GM21528 (cell line): ENCODE data around the gene DIP2C.
"Not testable (repeated sequence)": the region's sequence is repeated elsewhere in the genome, so short reads cannot be mapped to it uniquely, and the experiment has no call there.

ENCODE experiments used
- ATAC-seq: cut with Tn5 transposase; IDR thresholded peaks from one replicate; pipeline ENCODE4 v1.9.1; 2021; ENCODE audit warnings: mild to moderate bottlenecking, moderate library complexity; ENCODE audit not compliant: unreplicated experiment, low FRiP score

The DIP2C gene

GRCh38 chr10:279232-279631 is 410.2 kb downstream of the DIP2C start:
- ATAC-seq, result no peak

GRCh38 chr10:278707-279106 is 410.8 kb downstream of the DIP2C start:
- no peak for ATAC-seq

- ATAC-seq, result no peak
Measured at GRCh38 chr10:277963-278362, 411.5 kb downstream of the DIP2C start.

- no peak for ATAC-seq
Measured at GRCh38 chr10:275680-276079, 413.8 kb downstream of the DIP2C start.

GRCh38 chr10:274866-275265 is 414.6 kb downstream of the DIP2C start:
- ATAC-seq, result no peak

GRCh38 chr10:273088-273487 is 416.4 kb downstream of the DIP2C start:
- ATAC-seq, result no peak

GRCh38 chr10:271722-272121 is 417.7 kb downstream of the DIP2C start:
- no peak for ATAC-seq

- no peak for ATAC-seq
Measured at GRCh38 chr10:271201-271600, 418.3 kb downstream of the DIP2C start.

GRCh38 chr10:269440-270074 is 419.9 kb downstream of the DIP2C start:
- no peak for ATAC-seq

GRCh38 chr10:267705-268104 is 421.8 kb downstream of the DIP2C start:
- ATAC-seq, result no peak

GRCh38 chr10:266974-267425 is 422.5 kb downstream of the DIP2C start:
- no peak for ATAC-seq

- not testable (repeated sequence) for ATAC-seq
Measured at GRCh38 chr10:265816-266588, 423.5 kb downstream of the DIP2C start.

GRCh38 chr10:265074-265440 is 424.4 kb downstream of the DIP2C start:
- ATAC-seq, result not testable (repeated sequence)

- not testable (repeated sequence) for ATAC-seq
Measured at GRCh38 chr10:264160-265073, 425.1 kb downstream of the DIP2C start.

- no peak for ATAC-seq
Measured at GRCh38 chr10:260819-261429, 428.5 kb downstream of the DIP2C start.

GRCh38 chr10:251982-252582 is 437.4 kb downstream of the DIP2C start:
- no peak for ATAC-seq

- no peak for ATAC-seq
Measured at GRCh38 chr10:248307-248706, 441.2 kb downstream of the DIP2C start.

- no peak for ATAC-seq
Measured at GRCh38 chr10:247480-247879, 442.0 kb downstream of the DIP2C start.

GRCh38 chr10:246431-246830 is 443.0 kb downstream of the DIP2C start:
- ATAC-seq, result no peak

- ATAC-seq, result no peak
Measured at GRCh38 chr10:244227-244626, 445.2 kb downstream of the DIP2C start.
